ENCODE results near the gene ZCRB1.
"Not testable (repeated sequence)": the region's sequence is repeated elsewhere in the genome, so short reads cannot be mapped to it uniquely, and the experiment has no call there.

GRCh38 chr12:42330097-42330496, 4.2 kb upstream of the ZCRB1 start:
- TF ChIP-seq CTCF (IDR thresholded peaks at IDR 0.05; ENCODE audit: insufficient read depth, low read length); POLR2AphosphoS5 (IDR thresholded peaks at IDR 0.05; ENCODE audit: low read depth); GABPA (IDR thresholded peaks at IDR 0.05; ENCODE audit: low read depth): not testable (repeated sequence)
- TF ChIP-seq, protein P1, sequence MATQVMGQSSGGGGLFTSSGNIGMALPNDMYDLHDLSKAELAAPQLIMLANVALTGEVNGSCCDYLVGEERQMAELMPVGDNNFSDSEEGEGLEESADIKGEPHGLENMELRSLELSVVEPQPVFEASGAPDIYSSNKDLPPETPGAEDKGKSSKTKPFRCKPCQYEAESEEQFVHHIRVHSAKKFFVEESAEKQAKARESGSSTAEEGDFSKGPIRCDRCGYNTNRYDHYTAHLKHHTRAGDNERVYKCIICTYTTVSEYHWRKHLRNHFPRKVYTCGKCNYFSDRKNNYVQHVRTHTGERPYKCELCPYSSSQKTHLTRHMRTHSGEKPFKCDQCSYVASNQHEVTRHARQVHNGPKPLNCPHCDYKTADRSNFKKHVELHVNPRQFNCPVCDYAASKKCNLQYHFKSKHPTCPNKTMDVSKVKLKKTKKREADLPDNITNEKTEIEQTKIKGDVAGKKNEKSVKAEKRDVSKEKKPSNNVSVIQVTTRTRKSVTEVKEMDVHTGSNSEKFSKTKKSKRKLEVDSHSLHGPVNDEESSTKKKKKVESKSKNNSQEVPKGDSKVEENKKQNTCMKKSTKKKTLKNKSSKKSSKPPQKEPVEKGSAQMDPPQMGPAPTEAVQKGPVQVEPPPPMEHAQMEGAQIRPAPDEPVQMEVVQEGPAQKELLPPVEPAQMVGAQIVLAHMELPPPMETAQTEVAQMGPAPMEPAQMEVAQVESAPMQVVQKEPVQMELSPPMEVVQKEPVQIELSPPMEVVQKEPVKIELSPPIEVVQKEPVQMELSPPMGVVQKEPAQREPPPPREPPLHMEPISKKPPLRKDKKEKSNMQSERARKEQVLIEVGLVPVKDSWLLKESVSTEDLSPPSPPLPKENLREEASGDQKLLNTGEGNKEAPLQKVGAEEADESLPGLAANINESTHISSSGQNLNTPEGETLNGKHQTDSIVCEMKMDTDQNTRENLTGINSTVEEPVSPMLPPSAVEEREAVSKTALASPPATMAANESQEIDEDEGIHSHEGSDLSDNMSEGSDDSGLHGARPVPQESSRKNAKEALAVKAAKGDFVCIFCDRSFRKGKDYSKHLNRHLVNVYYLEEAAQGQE (IDR thresholded peaks at IDR 0.05; ENCODE audit: insufficient replicate concordance, low read depth) = not testable (repeated sequence)
